GM06990 (cell line): ENCODE data around the gene LCE3C.

Experiments
- DNase-seq: peaks from one replicate; pipeline ENCODE4 v3.0.0-alpha.2; 2011; ENCODE audit not compliant: insufficient read length; ENCODE audit errors: extremely low read depth
- H3K27me3 ChIP-seq: replicated peaks from 2 replicates; pipeline ENCODE4 v1.6.0; 2011; ENCODE audit warnings: low read length; ENCODE audit not compliant: control insufficient read depth, insufficient read depth
- H3K36me3 ChIP-seq: 2 replicates; pipeline ENCODE4 v1.5.1; 2011; ENCODE audit warnings: low read length; ENCODE audit not compliant: control insufficient read depth, insufficient read depth
- H3K4me3 ChIP-seq: replicated peaks from 2 replicates; pipeline ENCODE4 v1.5.1; 2011; ENCODE audit warnings: low read depth, mild to moderate bottlenecking, control low read depth, low read length
- TF ChIP-seq, protein P1 (sequence below): IDR thresholded peaks from 2 replicates; pipeline ENCODE4 v1.5.1; 2011; ENCODE audit warnings: low read length, control low read depth, mild to moderate bottlenecking, inconsistent platforms; ENCODE audit not compliant: insufficient read depth, poor library complexity, severe bottlenecking

Gene LCE3C

DNA sequence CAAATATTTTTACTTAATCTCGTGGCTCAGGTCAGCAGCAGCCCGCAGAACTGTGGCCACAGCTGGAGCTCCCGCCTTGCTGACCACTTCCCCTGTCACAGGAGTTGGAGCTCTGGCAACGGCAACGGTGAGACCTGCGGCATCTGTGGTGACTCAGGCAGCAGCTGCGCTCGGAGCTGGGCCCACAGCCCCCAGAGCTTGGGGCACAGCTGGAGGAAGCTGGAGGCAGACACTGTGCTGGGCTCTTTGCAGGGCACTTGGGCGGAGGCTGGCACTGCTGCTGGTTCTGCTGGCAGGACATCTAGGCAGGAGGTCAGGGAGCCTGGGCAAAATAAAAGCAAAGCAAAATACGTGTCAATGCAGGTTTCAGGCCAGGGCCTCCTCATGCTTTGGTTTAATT lies 22.8 kb downstream of the LCE3C start, which contains the start of gene LCE3A:
Gene LCE3A (minus strand): TSS at position 301 of the 400 bp plus-strand sequence. CDS start 0 bp downstream, at position 301.
- TF ChIP-seq, protein P1, sequence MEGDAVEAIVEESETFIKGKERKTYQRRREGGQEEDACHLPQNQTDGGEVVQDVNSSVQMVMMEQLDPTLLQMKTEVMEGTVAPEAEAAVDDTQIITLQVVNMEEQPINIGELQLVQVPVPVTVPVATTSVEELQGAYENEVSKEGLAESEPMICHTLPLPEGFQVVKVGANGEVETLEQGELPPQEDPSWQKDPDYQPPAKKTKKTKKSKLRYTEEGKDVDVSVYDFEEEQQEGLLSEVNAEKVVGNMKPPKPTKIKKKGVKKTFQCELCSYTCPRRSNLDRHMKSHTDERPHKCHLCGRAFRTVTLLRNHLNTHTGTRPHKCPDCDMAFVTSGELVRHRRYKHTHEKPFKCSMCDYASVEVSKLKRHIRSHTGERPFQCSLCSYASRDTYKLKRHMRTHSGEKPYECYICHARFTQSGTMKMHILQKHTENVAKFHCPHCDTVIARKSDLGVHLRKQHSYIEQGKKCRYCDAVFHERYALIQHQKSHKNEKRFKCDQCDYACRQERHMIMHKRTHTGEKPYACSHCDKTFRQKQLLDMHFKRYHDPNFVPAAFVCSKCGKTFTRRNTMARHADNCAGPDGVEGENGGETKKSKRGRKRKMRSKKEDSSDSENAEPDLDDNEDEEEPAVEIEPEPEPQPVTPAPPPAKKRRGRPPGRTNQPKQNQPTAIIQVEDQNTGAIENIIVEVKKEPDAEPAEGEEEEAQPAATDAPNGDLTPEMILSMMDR: no peak
- no peaks in the 10 kb centered on the region; the same call in 1 of the 2 replicates for H3K27me3 ChIP-seq
- H3K4me3 ChIP-seq: no peak within 1 kb of the TSS
- peak; percentile 55 for DNase-seq
- H3K36me3 ChIP-seq: no peaks in the 10 kb centered on the region

DNA sequence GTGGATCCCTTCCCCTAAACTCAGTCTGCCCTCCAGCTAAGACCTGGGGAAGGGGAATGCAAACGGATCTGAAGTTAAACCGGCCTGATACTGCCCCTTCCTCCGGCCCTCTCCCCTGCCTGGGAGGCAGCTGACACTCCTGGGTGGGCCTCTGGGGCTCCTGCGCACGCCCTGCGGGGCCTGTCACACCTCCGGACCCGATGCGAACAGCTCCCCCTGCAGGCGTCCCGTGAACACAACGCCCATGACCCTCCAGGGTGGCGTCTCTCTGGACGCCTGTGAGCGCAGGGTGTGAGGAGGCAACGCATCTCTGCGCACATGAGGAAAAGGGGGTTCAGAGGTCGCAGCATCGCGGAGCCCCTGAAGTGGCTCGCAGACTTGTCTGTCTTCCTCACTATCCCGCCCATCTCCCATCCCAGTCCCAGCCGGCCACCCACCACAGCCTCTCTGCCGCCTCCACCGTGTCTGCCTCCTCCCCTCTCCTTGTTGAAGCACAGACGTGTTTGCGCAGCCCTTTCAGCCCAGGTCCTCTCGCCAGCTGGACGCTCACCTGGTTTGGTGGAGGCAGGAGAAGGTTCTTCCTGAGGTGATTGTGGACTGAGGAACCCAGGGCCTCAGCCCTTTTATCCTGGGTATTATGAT lies 23.3 kb downstream of the LCE3C start:
- Histone ChIP-seq H3K27me3 (no peaks in the 10 kb centered on the region; the same call in 1 of the 2 replicates), H3K4me3 (no peak overlapping the region), H3K36me3 (no peaks in the 10 kb centered on the region)
- TF ChIP-seq, protein P1: peak; percentile 64
- DNase-seq: peak; percentile 44

DNA sequence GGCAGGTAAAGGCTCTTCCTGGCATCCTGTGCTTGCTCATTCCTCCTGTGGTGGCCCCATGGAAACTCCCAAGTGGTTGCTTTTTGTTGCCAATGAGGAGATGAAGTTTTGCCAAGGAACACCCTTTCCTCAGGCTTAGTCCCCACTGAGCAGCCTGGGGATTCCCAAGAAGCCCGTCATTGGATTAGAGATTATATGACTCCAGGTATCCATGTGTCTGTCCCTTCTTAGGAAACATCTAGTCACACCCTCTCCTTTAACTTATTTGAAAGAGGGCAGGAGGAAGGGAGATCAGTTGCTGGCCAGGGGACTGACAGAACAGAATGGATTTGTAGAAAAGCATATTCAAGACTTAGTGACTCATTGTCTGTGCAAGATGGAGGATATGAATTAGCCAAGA lies 26.7 kb downstream of the LCE3C start:
- no peaks in the 10 kb centered on the region; the same call in 1 of the 2 replicates for H3K27me3 ChIP-seq
- no peak for DNase-seq
- H3K36me3 ChIP-seq: no peaks in the 10 kb centered on the region

DNA sequence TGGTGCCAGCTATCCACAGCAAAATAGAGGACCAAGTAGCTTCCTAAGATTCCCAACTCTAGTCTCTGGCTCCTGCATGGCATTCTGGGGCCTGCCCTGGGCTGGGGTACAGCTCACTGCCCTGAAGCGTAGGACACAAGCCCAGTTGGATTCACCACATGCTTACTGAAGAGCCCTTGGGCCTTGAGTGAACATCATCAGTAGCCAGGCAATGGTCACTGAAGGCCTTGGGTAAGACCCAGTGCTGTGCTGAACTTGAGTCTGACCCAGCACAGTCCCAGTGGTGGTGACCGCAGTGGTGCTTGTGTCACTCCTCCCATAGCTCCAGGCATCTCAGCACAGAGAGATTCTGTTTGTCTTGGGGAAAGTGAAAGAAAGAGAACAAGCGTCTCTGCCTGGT lies 30.6 kb downstream of the LCE3C start:
- TF ChIP-seq, protein P1: no peak
- Histone ChIP-seq H3K4me3 (no peak overlapping the region), H3K36me3 (no peaks in the 10 kb centered on the region), H3K27me3 (no peaks in the 10 kb centered on the region; the same call in 1 of the 2 replicates)
- DNase-seq: no peak

More for the DNA sequence above, 26.7 kb downstream of the LCE3C start:
- TF ChIP-seq, protein P1: no peak
- no peak overlapping the region for H3K4me3 ChIP-seq

DNA sequence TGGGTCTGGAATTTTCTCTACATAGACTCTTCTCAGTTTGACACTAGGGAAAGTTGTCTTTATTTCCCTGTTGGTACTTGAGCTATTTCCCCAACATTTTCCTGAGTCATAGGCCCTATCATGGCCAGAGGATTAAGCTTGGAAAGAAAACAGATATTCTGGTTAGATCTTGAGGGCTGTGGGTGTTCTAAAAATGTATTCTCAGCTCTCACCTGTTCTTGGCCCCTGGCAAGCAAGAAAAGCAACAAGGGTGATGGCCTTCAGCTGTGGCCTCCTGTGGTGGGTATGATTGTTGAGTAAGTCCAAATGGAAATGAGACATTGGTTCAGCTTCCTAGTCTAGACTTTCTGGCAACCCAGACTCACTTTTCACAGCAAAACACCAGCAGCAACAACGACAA lies 40.3 kb downstream of the LCE3C start:
- Histone ChIP-seq H3K27me3 (no peaks in the 10 kb centered on the region; the same call in none of the 2 replicates), H3K36me3 (no peaks in the 10 kb centered on the region), H3K4me3 (no peak overlapping the region)
- DNase-seq: no peak
- TF ChIP-seq, protein P1: no peak

DNA sequence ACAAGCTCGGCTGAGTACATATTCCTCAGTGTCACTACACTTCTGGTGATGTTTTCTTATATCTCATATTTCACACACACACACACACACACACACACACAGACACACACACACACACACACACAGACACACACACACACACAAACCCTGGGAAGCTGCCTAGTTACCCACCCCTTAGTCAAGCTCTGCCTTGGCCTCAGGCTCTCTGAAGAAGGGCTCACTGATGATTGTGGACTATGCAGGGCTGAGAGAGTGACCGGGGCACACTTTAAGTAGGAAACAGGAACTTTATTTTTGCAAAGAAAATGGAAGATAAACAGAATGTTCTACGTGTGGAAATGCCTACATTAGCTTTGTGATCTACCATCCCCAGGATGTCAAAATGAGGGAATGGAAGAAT lies 43.9 kb downstream of the LCE3C start:
- TF ChIP-seq, protein P1: no peak
- H3K27me3 ChIP-seq: no peaks in the 10 kb centered on the region; the same call in none of the 2 replicates
- no peak for DNase-seq
- no peaks in the 10 kb centered on the region for H3K36me3 ChIP-seq
- no peak overlapping the region for H3K4me3 ChIP-seq
